ENCODE data around the gene GRID2. TPM values are rescaled to one million over a fixed set of nuclear protein-coding genes. Genes with fewer than 3 reads are reported as not detected.

The GRID2 gene
- total and polyA plus RNA-seq, 9 of the 15 experiments (the other 6 are each of a cell fraction or from before 2014, with no cell fraction given) = 0.04 TPM; not detected in 7

DNA sequence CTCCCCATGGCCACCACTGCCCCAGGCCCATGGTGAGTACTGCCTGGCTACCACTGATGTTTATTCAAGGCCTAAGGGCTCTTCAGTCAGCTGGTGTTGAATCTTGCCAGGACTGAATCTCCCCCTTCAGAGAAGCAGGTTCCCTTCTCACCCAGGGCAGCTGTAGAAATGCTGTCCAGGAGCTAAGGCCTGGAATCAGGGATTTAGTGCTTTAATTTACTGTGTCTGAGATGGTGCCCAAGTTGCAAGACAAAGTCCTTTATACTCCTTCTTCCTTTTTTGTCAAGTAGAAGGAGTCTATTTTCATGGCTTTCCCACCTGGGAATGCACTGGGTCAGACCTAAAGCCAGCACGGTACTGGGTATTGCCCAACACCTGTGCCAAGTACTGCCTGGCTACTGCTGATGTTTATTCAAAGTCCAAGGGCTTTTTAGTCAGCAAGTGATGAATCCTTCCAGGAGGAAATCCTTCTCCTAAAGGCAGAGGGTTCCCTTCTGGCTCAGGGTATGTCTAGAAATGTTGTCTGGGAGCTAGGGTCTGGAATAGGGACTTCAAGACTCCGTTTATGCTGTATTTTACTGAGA is 1407.2 kb downstream of the GRID2 start:
- H4K20me1 ChIP-seq (replicated peaks; ENCODE audit: control insufficient read depth, insufficient read depth, low read length) = no peaks in the 10 kb centered on the region
- no peak overlapping the region for H3K4me2 ChIP-seq (ENCODE audit: insufficient read depth, low read length)
- no peaks in the 10 kb centered on the region for H3K79me2 ChIP-seq (ENCODE audit: control insufficient read depth, insufficient read depth, low read length)
- no peaks in the 10 kb centered on the region for H3K9me3 ChIP-seq (replicated peaks; ENCODE audit: control insufficient read depth, insufficient read depth, low read depth, low read length)
- no peaks in the 10 kb centered on the region for H3K4me1 ChIP-seq (replicated peaks in 1 of 2; ENCODE audit: control insufficient read depth in 2 of 2, insufficient read depth in 2 of 2, low read length in 2 of 2)
- no peak overlapping the region for H3K27ac ChIP-seq (ENCODE audit: extremely low read depth, low read depth, low read length)
- ChIA-PET POLR2A (no interaction called here), CTCF (ENCODE audit: low intra/inter-chr PET ratio) (no interaction called here)
- in situ Hi-C loops (cut with MboI) (no loop called here), intact Hi-C loops (cut with micrococcal nuclease) (no loop called here)
- no peaks in the 10 kb centered on the region for H3K9me1 ChIP-seq (ENCODE audit: control insufficient read depth, insufficient read depth, low read length)
- DNase-seq (ENCODE audit: extremely low read depth in 1 of 4, low spot score in 3 of 4) (no peak), ATAC-seq (no peak), FAIRE-seq (no peak)
- no peak overlapping the region for H3K9ac ChIP-seq (ENCODE audit: insufficient read depth in 1 of 2, low read depth in 2 of 2, low read length in 2 of 2)
- no peaks in the 10 kb centered on the region for H3K36me3 ChIP-seq (ENCODE audit: control insufficient read depth, insufficient read depth, low read length)
- BruUV-seq (replicated peaks) = no TSS peak
- H2AFZ ChIP-seq (ENCODE audit: low read depth, low read length) = no peak overlapping the region
- 0% methylated on average over 2 of the region's 2 CpGs for WGBS (ENCODE audit: insufficient coverage, low coverage, missing lambda C conversion rate)
- H3K27me3 ChIP-seq (ENCODE audit: control insufficient read depth in 2 of 2, insufficient read depth in 2 of 2, low read length in 2 of 2) = no peaks in the 10 kb centered on the region
- H3K4me3 ChIP-seq = no peak overlapping the region
- TF ChIP-seq ZNF311 (CRISPR knock-in tag; IDR thresholded peaks at IDR 0.05) (no peak), GTF2A2 (tag; IDR thresholded peaks at IDR 0.05) (no peak), BDP1 (IDR thresholded peaks at IDR 0.05; ENCODE audit: insufficient read depth, insufficient read length) (no peak)
- TF ChIP-seq, protein P1, sequence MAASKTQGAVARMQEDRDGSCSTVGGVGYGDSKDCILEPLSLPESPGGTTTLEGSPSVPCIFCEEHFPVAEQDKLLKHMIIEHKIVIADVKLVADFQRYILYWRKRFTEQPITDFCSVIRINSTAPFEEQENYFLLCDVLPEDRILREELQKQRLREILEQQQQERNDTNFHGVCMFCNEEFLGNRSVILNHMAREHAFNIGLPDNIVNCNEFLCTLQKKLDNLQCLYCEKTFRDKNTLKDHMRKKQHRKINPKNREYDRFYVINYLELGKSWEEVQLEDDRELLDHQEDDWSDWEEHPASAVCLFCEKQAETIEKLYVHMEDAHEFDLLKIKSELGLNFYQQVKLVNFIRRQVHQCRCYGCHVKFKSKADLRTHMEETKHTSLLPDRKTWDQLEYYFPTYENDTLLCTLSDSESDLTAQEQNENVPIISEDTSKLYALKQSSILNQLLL (CRISPR knock-in tag; IDR thresholded peaks at IDR 0.05; ENCODE audit: borderline replicate concordance) = no peak
- TF ChIP-seq, protein P2, sequence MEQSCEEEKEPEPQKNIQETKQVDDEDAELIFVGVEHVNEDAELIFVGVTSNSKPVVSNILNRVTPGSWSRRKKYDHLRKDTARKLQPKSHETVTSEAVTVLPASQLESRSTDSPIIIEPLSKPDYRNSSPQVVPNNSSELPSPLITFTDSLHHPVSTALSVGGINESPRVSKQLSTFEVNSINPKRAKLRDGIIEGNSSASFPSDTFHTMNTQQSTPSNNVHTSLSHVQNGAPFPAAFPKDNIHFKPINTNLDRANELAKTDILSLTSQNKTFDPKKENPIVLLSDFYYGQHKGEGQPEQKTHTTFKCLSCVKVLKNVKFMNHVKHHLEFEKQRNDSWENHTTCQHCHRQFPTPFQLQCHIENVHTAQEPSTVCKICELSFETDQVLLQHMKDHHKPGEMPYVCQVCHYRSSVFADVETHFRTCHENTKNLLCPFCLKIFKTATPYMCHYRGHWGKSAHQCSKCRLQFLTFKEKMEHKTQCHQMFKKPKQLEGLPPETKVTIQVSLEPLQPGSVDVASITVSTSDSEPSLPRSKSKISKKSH (CRISPR knock-in tag; IDR thresholded peaks at IDR 0.05) = no peak
